Lung (tissue), 12 donors: ENCODE results near the gene KLK14. TPM values are rescaled to one million over a fixed set of nuclear protein-coding genes. Genes with fewer than 3 reads are reported as not detected.

Experiments
- ATAC-seq: fragments of 200-7000 bp; cut with Tn5 transposase; one replicate; pipeline ENCODE4 v1.9.1; 2020; ENCODE audit warnings: moderate number of reproducible peaks; ENCODE audit not compliant: insufficient read depth, low FRiP score
- DNase-seq, 3 donors: peaks; one replicate each; pipeline ENCODE4 v3.0.0-alpha.2; 2013 to 2017
- H3K27ac ChIP-seq, 2 donors: one replicate each; pipeline ENCODE4 v1.5.1; 2013; ENCODE audit warnings: mild to moderate bottlenecking in 2 of 2, moderate library complexity in 2 of 2, control low read depth in 1 of 2, inconsistent platforms in 1 of 2, low read depth in 1 of 2, low read length in 1 of 2
- H3K27me3 ChIP-seq, 3 donors: one replicate each; pipeline ENCODE4 v1.5.1; 2013; ENCODE audit warnings: low read length in 2 of 3; ENCODE audit not compliant: control insufficient read depth in 3 of 3, insufficient read depth in 3 of 3
- H3K36me3 ChIP-seq, 4 donors: one replicate each; pipeline ENCODE4 v1.5.1; 2013; ENCODE audit warnings: low read length in 4 of 4, mild to moderate bottlenecking in 1 of 4, moderate library complexity in 1 of 4; ENCODE audit not compliant: control insufficient read depth in 4 of 4, insufficient read depth in 4 of 4
- H3K4me1 ChIP-seq, 5 donors: one replicate each; pipeline ENCODE4 v1.5.1; 2013; ENCODE audit warnings: low read length in 5 of 5, mild to moderate bottlenecking in 2 of 5, moderate library complexity in 1 of 5; ENCODE audit not compliant: control insufficient read depth in 5 of 5, insufficient read depth in 5 of 5
- H3K4me3 ChIP-seq: one replicate; pipeline ENCODE4 v1.5.1; 2013; ENCODE audit warnings: mild to moderate bottlenecking, control low read depth, moderate library complexity
- H3K9ac ChIP-seq, 2 donors: one replicate each; pipeline ENCODE4 v1.5.1; 2013; ENCODE audit warnings: low read length in 2 of 2, control low read depth in 1 of 2; ENCODE audit not compliant: insufficient read depth in 1 of 2
- H3K9me3 ChIP-seq, 4 donors: one replicate each; pipeline ENCODE4 v1.5.1; 2013; ENCODE audit warnings: low read length in 3 of 4, mild to moderate bottlenecking in 1 of 4, moderate library complexity in 1 of 4; ENCODE audit not compliant: control insufficient read depth in 4 of 4, insufficient read depth in 3 of 4
- CTCF ChIP-seq: IDR thresholded peaks from 2 replicates; pipeline ENCODE4 v1.5.1; 2012; ENCODE audit warnings: mild to moderate bottlenecking; ENCODE audit errors: control extremely low read depth, extremely low read depth
- WGBS, 2 donors: extraction: QIAGEN DNeasy Blood & Tissue Kit; methylation state at CpG; one replicate each; pipeline ENCODE4 v1.1.7; 2013; 5-methylcytosine and 5-hydroxymethylcytosine counted together
- polyA plus RNA-seq, 2 donors: library from polyadenylated mRNA; stranded (reverse); fragments of 200-250 nt; gene quantifications; one replicate each; pipeline ENCODE4 v1.2.1, GENCODE V29; 2013
- total RNA-seq, 2 donors: library from RNA; depleted of rRNA in 1 of 2; stranded (reverse); fragments of >200 nt in 1 of 2; gene quantifications; one replicate each; pipeline ENCODE4 v1.2.1, GENCODE V29; 2014 to 2021
- donor health status: control.
- donor health status: control.
- donor health status: Bipolar disorder and iron deficiency.
- donor health status: healthy.
- donor health status: DM: yes; HTN: yes; CAD: no.

The KLK14 gene
- total and polyA plus RNA-seq, 4 donors, result 0.46 to 3.9 (median 0.89) TPM

GRCh38 chr19:51076631-51077213, 6.0 kb downstream of the KLK14 start:
- Histone ChIP-seq H3K9ac (no peak overlapping the region), H3K4me3 (no peak overlapping the region), H3K36me3 (no peaks in the 10 kb centered on the region), H3K27ac (no peak overlapping the region), H3K27me3 (peaks cover 0 to 3% (median 0%) of the 10 kb centered on the region in 3 donors), H3K9me3 (peaks cover 0 to 5% (median 2%) of the 10 kb centered on the region in 4 donors), H3K4me1 (no peaks in the 10 kb centered on the region)
- TF ChIP-seq CTCF, result no peak
- 80 to 88% methylated on average over 14 of the region's 14 CpGs for WGBS, 2 donors
- DNase-seq (no peak), ATAC-seq (no peak)

GRCh38 chr19:51075998-51076397, 6.7 kb downstream of the KLK14 start:
- DNase-seq (no peak), ATAC-seq (no peak)
- Histone ChIP-seq H3K27me3 (peaks cover 0 to 3% (median 0%) of the 10 kb centered on the region in 3 donors), H3K9me3 (peaks cover 0 to 5% (median 1%) of the 10 kb centered on the region in 4 donors), H3K36me3 (no peaks in the 10 kb centered on the region), H3K9ac (no peak overlapping the region), H3K27ac (no peak overlapping the region), H3K4me3 (no peak overlapping the region), H3K4me1 (no peaks in the 10 kb centered on the region)
- TF ChIP-seq CTCF, result no peak
- WGBS, 2 donors, result 88 to 93% methylated on average over 5 of the region's 5 CpGs

GRCh38 chr19:51071095-51071405, 11.6 kb downstream of the KLK14 start:
- Histone ChIP-seq H3K9ac (no peak overlapping the region), H3K9me3 (peaks cover 0 to 5% (median 3%) of the 10 kb centered on the region in 4 donors), H3K36me3 (no peaks in the 10 kb centered on the region), H3K4me1 (no peaks in the 10 kb centered on the region), H3K27ac (no peak overlapping the region), H3K4me3 (no peak overlapping the region), H3K27me3 (peaks cover 0 to 3% (median 0%) of the 10 kb centered on the region in 3 donors)
- ATAC-seq, result no peak
- WGBS, 2 donors, result 44 to 61% methylated on average over 4 of the region's 4 CpGs
- TF ChIP-seq CTCF, result no peak
- DNase-seq, result no peak
